Brain microvascular endothelial cell (primary cell): ENCODE measurements around the gene USP30.

Source experiments
- DNase-seq: peaks from one replicate; pipeline ENCODE4 v3.0.0-alpha.2; 2020
- H3K27ac ChIP-seq: fragments of 250-450 bp; sonication (Bioruptor Pico); 2 replicates; pipeline ENCODE4 v1.5.1; 2020; ENCODE audit warnings: mild to moderate bottlenecking, moderate library complexity
- H3K27me3 ChIP-seq: fragments of 250-450 bp; sonication (Bioruptor Pico); replicated peaks from 2 replicates; pipeline ENCODE4 v1.5.1; 2020; ENCODE audit warnings: mild to moderate bottlenecking
- H3K36me3 ChIP-seq: fragments of 250-450 bp; sonication (Bioruptor Pico); replicated peaks from 2 replicates; pipeline ENCODE4 v1.5.1; 2020; ENCODE audit warnings: mild to moderate bottlenecking
- H3K4me3 ChIP-seq: 2 replicates; pipeline ENCODE4 v1.5.1; 2011; ENCODE audit warnings: low read depth, mild to moderate bottlenecking, control low read depth, low read length, moderate library complexity
- in situ Hi-C: cut with HindIII; loops from 2 replicates; pipeline ENCODE4 v1.10.0; 2017; ENCODE audit warnings: low sequenced_read_pairs, low pct_ligation_motif_present
- TF ChIP-seq, protein P1 (sequence below): IDR thresholded peaks from 2 replicates; pipeline ENCODE4 v1.5.1; 2011; ENCODE audit warnings: low read depth, mild to moderate bottlenecking, moderate library complexity, low read length, control low read depth, inconsistent platforms; ENCODE audit errors: missing control alignments

USP30 gene

DNA sequence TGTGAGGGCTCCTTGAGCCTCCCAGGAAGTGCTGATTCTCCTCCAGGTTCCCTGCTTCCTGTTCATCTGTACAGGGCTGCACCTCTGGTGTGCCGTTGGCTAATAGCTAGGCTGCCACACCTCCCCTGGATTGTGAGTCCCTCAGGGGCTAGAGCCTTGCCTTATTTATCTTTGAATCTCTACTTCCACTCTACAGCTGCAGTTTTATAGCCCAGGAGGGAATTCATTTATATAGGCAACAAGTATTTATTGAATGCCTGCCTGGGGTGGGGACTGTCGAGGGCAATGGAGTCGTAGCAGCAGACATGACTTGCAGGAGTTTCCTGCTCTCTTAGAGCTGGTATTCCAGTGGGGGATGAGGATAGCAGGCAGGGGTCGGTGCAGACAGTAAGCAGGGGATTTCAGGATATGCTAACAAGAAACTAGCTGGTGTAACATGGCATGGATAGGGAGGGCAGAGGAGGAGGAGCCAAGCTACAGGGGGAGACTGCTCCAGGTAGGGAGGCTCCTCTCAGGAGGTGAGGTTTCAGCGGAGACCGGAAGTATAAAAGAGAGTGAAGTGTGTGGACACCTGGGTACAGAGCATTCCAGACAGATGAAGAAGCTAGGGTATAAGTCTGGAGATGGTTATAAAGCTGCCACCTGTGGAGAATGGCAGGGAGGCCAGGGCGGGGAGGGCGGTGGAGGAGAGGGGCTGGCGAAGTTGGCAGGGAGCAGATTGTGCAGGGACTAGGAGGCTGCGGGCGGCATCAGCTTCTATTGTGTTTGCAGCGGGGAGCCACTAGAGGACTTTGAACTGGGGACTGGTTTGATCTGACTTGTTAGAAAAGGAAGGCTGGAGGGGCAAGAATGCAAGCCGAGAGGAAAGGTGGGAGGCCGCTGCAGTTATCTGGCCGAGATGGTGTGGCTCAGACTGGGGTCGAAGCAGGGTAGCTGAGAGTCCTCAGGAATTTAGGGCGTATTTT is 17.2 kb downstream of the USP30 start:
- DNase-seq: no peak
- Histone ChIP-seq H3K4me3 (no peak overlapping the region), H3K36me3 (peaks cover 9% of the 10 kb centered on the region), H3K27me3 (no peaks in the 10 kb centered on the region), H3K27ac (no peak overlapping the region)
- in situ Hi-C loops: no loop called here
- TF ChIP-seq, protein P1, sequence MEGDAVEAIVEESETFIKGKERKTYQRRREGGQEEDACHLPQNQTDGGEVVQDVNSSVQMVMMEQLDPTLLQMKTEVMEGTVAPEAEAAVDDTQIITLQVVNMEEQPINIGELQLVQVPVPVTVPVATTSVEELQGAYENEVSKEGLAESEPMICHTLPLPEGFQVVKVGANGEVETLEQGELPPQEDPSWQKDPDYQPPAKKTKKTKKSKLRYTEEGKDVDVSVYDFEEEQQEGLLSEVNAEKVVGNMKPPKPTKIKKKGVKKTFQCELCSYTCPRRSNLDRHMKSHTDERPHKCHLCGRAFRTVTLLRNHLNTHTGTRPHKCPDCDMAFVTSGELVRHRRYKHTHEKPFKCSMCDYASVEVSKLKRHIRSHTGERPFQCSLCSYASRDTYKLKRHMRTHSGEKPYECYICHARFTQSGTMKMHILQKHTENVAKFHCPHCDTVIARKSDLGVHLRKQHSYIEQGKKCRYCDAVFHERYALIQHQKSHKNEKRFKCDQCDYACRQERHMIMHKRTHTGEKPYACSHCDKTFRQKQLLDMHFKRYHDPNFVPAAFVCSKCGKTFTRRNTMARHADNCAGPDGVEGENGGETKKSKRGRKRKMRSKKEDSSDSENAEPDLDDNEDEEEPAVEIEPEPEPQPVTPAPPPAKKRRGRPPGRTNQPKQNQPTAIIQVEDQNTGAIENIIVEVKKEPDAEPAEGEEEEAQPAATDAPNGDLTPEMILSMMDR: no peak

DNA sequence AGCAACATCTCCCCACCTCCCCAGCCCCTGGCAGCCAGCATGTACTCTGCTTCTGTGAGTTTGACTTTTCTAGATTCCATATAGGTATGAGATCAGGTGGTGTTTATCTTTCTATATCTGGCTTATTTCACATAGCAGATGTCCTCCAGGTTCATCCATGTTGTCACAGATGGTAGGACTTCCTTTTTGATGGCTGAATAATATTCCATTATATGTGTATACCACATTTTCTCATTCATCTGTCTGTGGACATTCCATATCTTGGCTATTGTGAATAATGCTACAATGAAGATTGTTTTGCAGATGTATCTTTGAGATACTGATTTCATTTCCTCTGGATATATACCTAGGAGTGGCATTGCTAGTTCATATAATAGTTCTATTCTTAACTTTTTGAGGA is 22.5 kb downstream of the USP30 start:
- in situ Hi-C loops: no loop called here
- Histone ChIP-seq H3K4me3 (no peak overlapping the region), H3K36me3 (peaks cover 14% of the 10 kb centered on the region), H3K27ac (no peak overlapping the region), H3K27me3 (no peaks in the 10 kb centered on the region)
- no peak for DNase-seq
- TF ChIP-seq, protein P1: no peak

DNA sequence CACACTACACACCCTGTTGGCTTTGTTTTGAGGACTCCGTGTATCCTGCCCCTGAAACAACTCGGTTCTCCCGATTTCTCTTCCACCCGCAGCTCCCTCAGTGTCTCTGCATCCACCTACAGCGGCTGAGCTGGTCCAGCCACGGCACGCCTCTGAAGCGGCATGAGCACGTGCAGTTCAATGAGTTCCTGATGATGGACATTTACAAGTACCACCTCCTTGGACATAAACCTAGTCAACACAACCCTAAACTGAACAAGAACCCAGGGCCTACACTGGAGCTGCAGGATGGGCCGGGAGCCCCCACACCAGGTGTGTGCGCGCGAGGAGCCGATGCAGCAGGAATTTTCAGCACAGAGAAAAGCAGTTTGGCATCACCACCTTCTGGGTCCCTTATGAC is 30.4 kb downstream of the USP30 start:
- DNase-seq: no peak
- in situ Hi-C loops: no loop called here
- Histone ChIP-seq H3K36me3 (peaks cover 14% of the 10 kb centered on the region), H3K4me3 (no peak overlapping the region), H3K27me3 (no peaks in the 10 kb centered on the region), H3K27ac (no peak overlapping the region)
- TF ChIP-seq, protein P1: no peak

DNA sequence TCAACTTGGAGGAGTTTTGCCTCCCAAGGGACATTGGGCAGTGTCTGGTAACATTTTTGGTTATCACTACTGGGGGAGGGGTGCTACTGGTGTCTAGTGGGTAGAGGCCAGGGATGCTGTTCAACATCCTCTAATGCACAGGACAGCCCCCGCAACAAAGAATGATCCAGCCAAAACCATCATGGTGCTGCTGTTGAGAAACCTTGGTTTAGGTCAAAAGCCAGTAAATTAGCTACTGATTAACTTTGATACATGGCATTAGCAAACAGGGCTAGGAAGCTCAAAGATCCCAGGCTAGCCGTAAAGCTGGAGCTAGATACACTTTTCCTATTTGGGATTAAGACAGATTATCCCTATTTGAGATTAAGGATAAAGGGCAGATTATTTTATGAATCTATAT is 32.0 kb downstream of the USP30 start:
- Histone ChIP-seq H3K4me3 (no peak overlapping the region), H3K27me3 (no peaks in the 10 kb centered on the region), H3K27ac (no peak overlapping the region), H3K36me3 (peaks cover 14% of the 10 kb centered on the region)
- DNase-seq: no peak
- TF ChIP-seq, protein P1: no peak
- in situ Hi-C loops: no loop called here

DNA sequence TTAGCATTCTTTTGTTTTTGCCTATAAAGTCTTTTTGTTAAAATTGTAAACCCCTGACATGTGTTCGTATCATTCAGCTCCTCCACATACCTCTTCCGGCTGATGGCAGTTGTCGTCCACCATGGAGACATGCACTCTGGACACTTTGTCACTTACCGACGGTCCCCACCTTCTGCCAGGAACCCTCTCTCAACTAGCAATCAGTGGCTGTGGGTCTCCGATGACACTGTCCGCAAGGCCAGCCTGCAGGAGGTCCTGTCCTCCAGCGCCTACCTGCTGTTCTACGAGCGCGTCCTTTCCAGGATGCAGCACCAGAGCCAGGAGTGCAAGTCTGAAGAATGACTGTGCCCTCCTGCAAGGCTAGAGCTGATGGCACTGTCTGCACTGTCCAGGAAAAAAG is 33.2 kb downstream of the USP30 start:
- DNase-seq: no peak
- H3K27ac ChIP-seq: no peak overlapping the region
- H3K4me3 ChIP-seq: no peak overlapping the region
- no peaks in the 10 kb centered on the region for H3K27me3 ChIP-seq
- TF ChIP-seq, protein P1: no peak
- in situ Hi-C loops: no loop called here
- H3K36me3 ChIP-seq: peaks cover 16% of the 10 kb centered on the region

DNA sequence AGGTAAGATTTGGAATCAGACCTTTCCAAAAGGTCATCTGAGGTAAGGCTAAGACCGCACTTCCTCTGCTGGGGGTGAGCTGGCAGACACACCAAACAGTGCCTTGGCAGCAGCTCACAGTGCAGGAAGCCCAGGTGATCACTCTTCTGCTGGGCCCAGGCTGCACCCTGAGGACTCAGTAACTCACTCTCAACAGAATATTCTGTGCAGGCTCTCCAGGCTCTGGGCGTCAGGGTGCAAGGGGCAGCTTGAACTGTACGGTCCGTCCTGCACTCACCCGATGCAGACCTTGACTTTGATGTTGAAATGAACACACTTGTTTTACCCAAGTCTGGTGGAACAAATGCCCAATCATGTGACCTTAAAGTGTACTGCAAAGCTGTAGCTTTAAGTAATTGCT is 34.9 kb downstream of the USP30 start:
- TF ChIP-seq, protein P1: no peak
- H3K27me3 ChIP-seq: no peaks in the 10 kb centered on the region
- DNase-seq: no peak
- H3K4me3 ChIP-seq: no peak overlapping the region
- in situ Hi-C loops: no loop called here
- no peak overlapping the region for H3K27ac ChIP-seq
- H3K36me3 ChIP-seq: peaks cover 16% of the 10 kb centered on the region
